ENCODE results near the gene BCL2L11. TPM values are rescaled to one million over a fixed set of nuclear protein-coding genes. Genes with fewer than 3 reads are reported as not detected.
A peak's percentile ranks its signal among the peaks of the same experiment; 100 is the strongest.

Gene BCL2L11
- total and polyA plus RNA-seq, 12 donors: 1.4 to 14.5 (median 6.8) TPM

DNA sequence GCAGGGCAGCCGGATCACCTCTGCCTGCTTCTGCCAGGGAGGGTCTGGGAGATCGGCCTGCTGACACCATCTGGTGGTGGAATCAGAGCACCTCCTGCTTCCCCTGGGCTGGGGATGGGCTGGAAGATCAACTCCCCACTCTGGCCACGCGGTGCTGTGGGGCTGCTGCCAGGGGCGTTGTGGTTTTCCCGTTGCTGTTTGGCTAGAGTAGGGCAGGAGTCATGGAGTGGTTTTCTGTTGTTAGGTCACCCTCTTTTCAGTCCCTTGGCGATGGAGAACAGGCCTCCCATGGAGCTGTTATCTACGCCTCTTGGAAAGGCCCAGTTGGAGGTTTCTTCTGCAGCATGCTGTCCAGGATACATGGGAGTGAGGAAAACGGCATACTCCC, 15.2 kb downstream of the BCL2L11 start:
- TF ChIP-seq, protein P1, sequence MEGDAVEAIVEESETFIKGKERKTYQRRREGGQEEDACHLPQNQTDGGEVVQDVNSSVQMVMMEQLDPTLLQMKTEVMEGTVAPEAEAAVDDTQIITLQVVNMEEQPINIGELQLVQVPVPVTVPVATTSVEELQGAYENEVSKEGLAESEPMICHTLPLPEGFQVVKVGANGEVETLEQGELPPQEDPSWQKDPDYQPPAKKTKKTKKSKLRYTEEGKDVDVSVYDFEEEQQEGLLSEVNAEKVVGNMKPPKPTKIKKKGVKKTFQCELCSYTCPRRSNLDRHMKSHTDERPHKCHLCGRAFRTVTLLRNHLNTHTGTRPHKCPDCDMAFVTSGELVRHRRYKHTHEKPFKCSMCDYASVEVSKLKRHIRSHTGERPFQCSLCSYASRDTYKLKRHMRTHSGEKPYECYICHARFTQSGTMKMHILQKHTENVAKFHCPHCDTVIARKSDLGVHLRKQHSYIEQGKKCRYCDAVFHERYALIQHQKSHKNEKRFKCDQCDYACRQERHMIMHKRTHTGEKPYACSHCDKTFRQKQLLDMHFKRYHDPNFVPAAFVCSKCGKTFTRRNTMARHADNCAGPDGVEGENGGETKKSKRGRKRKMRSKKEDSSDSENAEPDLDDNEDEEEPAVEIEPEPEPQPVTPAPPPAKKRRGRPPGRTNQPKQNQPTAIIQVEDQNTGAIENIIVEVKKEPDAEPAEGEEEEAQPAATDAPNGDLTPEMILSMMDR (IDR thresholded peaks at IDR 0.05): peak in 7 of 9 donors; percentile 24 to 57 (median 36)
- Histone ChIP-seq H3K36me3 (peaks cover 0 to 26% (median 0%) of the 10 kb centered on the region in 9 donors), H3K9me3 (no peaks in the 10 kb centered on the region), H3K4me3 (no peak overlapping the region), H3K4me1 (peaks cover 3 to 68% (median 35%) of the 10 kb centered on the region in 9 donors), H3K27ac (no peak overlapping the region), H3K27me3 (no peaks in the 10 kb centered on the region)
- peak; percentile 59 to 88 (median 77) for ATAC-seq
- peak; percentile 26 to 30 for DNase-seq
- WGBS, 2 donors: 44 to 48% methylated on average over 9 of the region's 9 CpGs
- intact Hi-C loops (cut with DNase I): no loop called here

DNA sequence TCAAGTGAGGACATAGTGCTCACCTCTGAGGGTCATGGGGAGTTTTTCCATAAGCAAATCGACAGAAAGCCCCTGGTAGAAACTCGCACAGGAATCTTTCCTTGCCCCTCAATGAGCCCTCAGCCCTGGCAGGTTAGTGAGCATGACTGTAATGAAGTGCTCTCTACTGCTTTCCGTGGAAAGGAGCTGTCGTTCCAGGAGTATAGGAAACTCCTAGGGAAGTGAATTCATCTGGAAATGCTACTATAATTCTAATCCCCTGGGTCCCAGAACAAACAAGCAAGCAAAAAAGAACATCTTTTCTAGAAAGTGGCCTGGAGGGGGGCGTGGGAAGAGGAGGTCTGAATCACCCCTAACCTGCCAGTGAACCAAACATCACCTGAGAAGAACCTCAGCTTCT, 18.1 kb downstream of the BCL2L11 start:
- Histone ChIP-seq H3K27ac (no peak overlapping the region), H3K27me3 (no peaks in the 10 kb centered on the region), H3K36me3 (peaks cover 0 to 34% (median 0%) of the 10 kb centered on the region in 9 donors), H3K9me3 (no peaks in the 10 kb centered on the region), H3K4me1 (peaks cover 3 to 50% (median 21%) of the 10 kb centered on the region in 9 donors), H3K4me3 (no peak overlapping the region)
- intact Hi-C loops (cut with DNase I): no loop called here
- ATAC-seq (peak in 4 of 8 donors; percentile 36 to 71 (median 68)), DNase-seq (no peak)
- TF ChIP-seq, protein P1 (IDR thresholded peaks at IDR 0.05): peak in 1 of 9 donors; percentile 10
- WGBS, 2 donors: 64 to 75% methylated on average over 5 of the region's 5 CpGs

DNA sequence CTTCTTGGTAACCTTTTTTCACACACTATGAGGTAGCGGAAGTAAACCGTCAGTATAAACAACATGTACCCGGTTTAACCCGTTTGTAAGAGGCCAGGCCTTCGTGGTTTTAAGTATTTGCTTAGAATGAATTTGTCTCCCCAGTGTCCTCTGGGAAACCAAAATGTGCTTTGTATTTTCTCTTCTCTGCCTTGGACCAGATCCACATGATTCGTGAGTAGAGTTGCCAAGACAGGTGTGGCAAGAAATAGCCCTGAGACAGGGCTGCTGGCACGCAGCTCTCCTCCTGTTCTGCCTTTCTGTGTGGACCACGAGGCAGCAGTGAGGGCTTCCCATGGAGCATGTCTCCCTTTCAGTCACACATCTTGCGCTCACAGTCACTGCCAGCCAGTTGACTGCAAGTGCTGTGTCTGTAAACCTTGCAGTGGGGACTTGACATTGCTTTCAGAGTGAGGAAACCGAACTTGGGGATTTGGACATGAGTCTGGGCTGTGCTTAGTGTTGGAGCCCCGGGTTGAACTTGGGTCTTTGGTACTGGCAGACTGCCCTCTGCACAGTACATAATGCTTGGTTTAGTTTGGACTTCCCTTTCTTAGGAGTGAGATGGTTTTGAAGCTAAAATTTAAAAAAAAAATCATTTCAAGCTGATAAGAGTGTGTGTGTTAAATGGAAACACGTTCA, 19.1 kb downstream of the BCL2L11 start:
- Histone ChIP-seq H3K4me1 (peaks cover 3 to 41% (median 20%) of the 10 kb centered on the region in 9 donors), H3K36me3 (peaks cover 0 to 43% (median 0%) of the 10 kb centered on the region in 9 donors), H3K9me3 (no peaks in the 10 kb centered on the region), H3K4me3 (no peak overlapping the region), H3K27ac (no peak overlapping the region), H3K27me3 (no peaks in the 10 kb centered on the region)
- intact Hi-C loops (cut with DNase I): no loop called here
- ATAC-seq: peak in 1 of 8 donors; percentile 28
- DNase-seq: no peak
- TF ChIP-seq, protein P1 (IDR thresholded peaks at IDR 0.05): no peak
- 62 to 63% methylated on average over 12 of the region's 12 CpGs for WGBS, 2 donors

DNA sequence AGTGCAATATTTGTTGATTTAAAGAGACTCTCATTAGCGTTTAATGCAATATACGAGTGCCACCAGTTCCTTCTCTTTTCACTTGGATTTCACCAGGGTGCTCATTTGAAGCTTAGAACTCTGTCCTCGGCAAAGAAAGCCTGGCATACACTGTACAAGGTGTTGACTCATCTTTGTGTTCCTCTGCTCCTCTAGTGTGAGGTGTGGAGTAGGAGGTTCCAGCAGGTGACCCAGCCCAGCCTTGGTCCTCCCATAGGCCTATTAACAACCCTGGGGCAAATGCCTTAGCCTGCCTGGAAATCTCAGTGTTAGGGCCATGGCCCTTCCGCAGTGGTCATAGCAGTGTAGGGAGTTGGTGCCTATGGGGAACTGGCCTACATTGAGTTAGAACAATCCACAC, 20.1 kb downstream of the BCL2L11 start:
- TF ChIP-seq, protein P1 (IDR thresholded peaks at IDR 0.05): no peak
- WGBS, 2 donors: 97 to 99% methylated on average over 4 of the region's 4 CpGs
- no peak for DNase-seq
- no peak for ATAC-seq
- no peak overlapping the region for H3K4me3 ChIP-seq
- peaks cover under 1 to 31% (median 13%) of the 10 kb centered on the region in 9 donors for H3K4me1 ChIP-seq
- no peak overlapping the region for H3K27ac ChIP-seq
- intact Hi-C loops (cut with DNase I): no loop called here
- peaks cover 0 to 49% (median 0%) of the 10 kb centered on the region in 9 donors for H3K36me3 ChIP-seq
- H3K27me3 ChIP-seq: no peaks in the 10 kb centered on the region
- no peaks in the 10 kb centered on the region for H3K9me3 ChIP-seq
